ENCODE data around the gene CORO1A.
"Not testable (repeated sequence)": the region's sequence is repeated elsewhere in the genome, so short reads cannot be mapped to it uniquely, and the experiment has no call there.

Gene CORO1A

GRCh38 chr16:30183233-30184095 lies at the start of gene CORO1A:
TSS of gene CORO1A (plus strand) at chr16:30183602. CDS start at chr16:30185210, 1,608 bp downstream.
- DNase-seq, result peak; percentile 73

DNA sequence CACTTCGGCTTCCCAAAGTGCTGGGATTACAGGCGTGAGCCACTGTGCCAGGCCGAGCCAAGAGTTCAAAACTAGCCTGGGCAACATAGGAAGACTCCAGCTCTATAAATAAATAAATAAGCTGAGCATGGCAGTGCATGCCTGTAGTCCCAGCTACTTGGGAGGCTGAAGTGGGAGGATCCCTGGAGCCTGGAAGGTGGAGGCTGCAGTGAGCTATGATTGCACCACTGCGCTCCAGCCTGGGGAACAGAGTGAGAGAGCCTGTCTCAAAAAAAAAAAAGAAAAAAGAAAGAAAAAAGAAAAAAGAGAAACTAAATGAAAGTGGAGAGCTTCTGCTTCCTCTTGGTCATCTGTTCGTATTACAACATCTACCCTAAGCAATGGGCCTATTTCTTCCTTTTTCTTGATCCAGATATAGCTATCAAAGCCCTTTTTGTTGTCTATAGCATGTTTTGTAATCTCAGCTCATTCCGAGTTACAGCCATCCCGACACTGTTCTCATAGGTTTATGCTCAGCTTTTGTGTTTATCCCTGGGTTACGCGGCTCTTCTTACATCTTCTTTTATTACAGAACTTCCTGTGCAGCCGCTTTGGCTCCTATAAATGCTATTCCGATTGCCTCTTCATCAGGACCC lies 46.3 kb upstream of the CORO1A start:
- no peak for DNase-seq

DNA sequence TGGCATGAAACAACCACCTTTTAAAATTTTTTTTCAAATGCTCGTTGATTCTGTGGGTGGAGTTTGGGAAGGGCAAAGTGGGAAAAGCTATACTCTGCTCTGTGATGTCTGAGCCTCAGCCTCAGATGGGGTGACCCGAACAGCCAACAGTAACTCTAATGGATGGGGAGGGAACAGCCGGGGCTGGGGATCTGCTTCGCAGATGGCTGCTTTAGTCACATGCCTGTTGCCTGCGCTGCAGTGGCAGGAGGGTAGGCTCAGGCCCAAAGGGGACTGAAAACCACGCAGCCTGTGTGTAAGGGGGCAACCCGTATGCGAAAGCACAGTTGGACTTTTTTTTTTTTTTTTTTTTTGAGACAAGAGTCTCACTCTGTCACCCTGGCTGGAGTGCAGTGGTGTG lies 45.5 kb upstream of the CORO1A start:
- peak; percentile 17 for DNase-seq

- DNase-seq, result no peak
These were observed 43.6 kb upstream of the CORO1A start for GRCh38 chr16:30139583-30140481.

DNA sequence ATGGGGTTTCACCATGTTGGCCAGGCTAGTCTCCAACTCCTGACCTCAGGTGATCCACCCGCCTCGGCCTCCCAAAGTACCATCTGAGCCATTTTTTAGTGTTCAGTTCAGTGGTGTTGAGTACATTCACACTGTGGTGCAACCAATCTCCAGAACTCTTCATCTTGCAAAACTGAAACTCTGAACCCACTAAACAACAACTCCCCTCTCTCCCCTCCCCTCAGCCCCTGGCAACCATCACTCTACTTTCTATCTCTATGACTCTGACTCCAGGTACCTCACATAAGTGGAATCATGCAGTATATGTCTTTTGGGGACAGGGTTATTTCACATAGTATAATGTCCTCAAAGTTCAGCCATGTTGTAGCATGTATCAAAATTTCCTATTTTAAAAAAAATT lies 41.7 kb upstream of the CORO1A start:
- no peak for DNase-seq

DNA sequence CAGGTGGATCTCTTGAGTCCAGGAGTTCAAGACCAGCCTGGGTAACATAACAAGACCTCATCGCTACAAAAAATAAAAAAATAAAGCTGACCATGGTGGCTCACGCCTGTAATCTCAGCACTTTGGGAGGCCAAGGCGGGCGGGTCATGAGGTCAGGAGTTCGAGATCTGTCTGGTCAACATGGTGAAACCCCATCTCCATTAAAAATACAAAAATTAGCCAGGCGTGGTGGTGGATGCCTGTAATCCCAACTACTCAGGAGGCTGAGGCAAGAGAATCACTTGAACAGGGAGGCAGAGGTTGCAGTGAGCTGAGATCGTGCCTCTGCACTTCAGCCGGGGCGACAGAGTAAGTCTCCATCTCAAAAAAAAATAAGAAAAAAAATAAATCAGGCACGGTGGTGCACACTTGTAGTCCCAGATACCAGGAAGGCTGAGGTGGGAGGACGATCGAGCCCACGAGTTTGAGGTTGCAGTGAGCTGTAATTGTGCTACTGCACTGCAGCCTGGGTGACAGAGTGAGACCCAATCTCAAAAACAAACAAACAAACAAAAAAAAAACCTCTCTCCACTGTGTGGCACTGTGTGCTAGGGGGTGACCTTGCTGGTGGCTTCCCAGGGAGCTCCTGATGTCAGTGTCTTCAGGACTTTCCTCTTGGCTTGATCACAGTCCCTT lies 40.6 kb upstream of the CORO1A start:
- no peak for DNase-seq

GRCh38 chr16:30143347-30143702 lies 40.1 kb upstream of the CORO1A start:
- no peak for DNase-seq

DNA sequence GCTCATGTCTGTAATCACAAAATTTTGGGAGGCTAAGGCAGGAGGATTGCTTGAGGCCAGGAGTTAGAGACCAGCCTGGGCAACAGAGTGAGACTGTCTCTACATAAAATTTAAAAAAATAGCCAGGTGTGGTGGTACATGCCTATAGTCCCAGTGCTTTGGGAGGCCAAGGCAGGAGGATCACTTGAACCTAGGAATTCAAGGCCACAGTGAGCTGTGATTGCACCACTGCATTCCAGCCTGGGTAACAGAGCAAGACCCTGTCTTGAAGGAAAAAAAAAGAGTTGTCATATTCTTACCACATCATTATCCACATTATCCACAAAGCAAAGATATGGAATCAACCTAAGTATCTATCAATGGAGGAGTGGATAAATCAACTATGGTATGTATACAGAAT lies 39.4 kb upstream of the CORO1A start:
- no peak for DNase-seq

DNA sequence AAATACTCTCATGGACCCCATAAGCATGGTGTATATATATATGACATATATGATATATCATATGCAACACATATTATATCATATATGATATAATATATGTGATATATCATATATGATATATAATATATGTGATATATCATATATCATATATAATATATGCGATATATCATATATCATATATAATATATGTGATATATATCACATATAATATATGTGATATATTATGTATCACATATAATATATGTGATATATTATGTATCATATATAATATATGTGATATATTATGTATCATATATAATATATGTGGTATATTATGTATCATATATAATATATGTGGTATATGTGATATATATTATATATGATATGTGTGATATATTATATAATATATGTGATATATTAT lies 38.5 kb upstream of the CORO1A start:
- DNase-seq, result no peak

GRCh38 chr16:30145657-30146056 lies 37.7 kb upstream of the CORO1A start:
- DNase-seq, result no peak

- DNase-seq, result no peak
These were observed 35.4 kb upstream of the CORO1A start for GRCh38 chr16:30147843-30148510.

DNA sequence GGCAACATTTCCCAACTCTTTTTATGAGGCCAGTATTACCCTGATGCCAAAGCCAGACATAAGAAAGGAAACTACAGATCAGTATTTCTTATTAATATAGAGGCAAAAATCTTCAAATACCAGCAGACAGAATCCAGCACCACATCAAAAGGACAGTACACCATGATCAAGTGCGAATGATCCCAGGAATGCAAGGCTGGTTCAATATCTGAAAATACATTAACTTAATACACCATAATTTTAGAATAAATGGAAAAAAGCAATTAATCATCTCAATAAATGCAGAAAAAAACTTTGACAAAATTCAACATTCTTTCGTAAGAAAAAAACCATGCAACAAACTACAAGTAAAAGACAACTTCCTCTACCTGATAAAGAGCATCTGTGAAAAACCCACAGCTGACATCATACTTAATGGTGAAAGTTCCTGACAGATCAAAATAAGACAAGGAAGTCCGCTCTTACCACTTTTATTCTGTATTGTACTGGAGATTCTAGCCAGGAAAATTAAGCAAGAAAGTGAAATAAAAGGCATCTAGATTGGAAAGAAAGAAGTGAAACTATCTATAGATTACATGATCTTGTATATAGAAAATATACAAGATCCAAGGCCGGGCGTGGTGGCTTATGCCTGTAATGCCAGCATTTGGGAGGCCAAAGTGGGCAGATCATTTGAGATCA lies 34.0 kb upstream of the CORO1A start:
- DNase-seq, result no peak

- DNase-seq, result no peak
These were observed 32.3 kb upstream of the CORO1A start for GRCh38 chr16:30151091-30151490.

- no peak for DNase-seq
These were observed 30.9 kb upstream of the CORO1A start for GRCh38 chr16:30152517-30152916.

DNA sequence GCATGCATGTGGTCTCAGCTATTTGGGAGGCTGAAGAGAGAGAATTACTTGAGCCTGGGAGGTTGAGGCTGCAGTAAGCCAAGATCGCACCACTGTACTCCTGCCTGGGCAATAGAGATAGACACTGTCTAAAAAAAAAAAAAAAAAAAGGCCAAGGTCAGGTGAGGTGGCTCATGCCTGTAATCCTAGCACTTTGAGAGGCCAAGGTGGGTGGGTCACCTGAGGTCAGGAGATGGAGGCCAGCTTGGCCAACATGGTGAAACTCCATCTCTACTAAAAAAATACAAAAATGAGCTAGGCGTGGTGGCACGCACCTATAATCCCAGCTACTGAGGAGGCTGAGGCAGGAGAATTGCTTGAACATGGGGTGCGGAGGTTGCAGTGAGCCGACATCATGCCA lies 28.2 kb upstream of the CORO1A start:
- no peak for DNase-seq

- no peak for DNase-seq
These were observed 26.2 kb upstream of the CORO1A start for GRCh38 chr16:30157214-30157613.

GRCh38 chr16:30163538-30163937 lies 19.9 kb upstream of the CORO1A start:
- no peak for DNase-seq

DNA sequence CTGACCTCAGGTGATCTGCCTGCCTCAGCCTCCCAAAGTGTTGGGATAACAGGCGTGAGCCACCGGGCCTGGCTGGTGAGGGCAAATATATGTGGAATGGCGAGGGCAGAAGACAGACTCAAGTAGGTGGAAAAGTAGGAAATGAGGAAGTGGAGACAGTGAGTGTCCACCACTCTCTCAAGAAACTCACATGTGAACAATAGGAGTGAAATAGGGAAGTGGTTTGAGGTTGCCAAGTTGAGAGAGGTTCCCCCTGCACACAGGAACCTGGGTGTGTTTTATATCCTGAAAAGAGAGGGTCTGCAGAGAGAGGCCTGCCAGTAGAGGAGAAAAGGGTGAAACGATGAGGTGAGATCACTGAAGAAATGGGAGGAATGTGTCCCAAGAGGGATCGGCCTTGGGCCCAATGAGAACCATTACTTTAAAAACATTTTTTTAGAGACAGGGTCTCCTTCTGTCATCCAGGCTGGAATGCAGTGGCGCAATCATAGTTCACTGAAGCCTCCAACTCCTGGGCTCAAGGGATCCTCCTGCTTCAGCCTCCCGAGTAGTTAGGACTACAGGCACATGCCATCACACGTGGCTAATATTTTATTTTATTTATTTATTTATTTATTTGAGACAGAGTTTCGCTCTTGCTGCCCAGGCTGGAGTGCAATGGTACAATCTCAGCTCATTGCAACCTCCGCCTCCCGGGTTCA lies 17.1 kb upstream of the CORO1A start:
- no peak for DNase-seq

DNA sequence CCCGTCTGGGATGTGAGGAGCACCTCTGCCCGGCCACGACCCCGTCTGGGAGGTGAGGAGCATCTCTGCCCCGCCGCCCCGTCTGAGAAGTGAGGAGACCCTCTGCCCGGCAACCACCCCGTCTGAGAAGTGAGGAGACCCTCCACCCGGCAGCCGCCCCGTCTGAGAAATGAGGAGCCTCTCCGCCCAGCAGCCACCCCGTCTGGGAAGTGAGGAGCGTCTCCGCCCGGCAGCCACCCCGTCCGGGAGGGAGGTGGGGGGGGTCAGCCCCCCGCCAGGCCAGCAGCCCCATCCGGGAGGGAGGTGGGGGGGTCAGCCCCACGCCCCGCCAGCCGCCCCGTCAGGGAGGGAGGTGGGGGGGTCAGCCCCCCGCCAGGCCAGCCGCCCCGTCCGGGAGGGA lies 14.7 kb upstream of the CORO1A start:
- not testable (repeated sequence) for DNase-seq

DNA sequence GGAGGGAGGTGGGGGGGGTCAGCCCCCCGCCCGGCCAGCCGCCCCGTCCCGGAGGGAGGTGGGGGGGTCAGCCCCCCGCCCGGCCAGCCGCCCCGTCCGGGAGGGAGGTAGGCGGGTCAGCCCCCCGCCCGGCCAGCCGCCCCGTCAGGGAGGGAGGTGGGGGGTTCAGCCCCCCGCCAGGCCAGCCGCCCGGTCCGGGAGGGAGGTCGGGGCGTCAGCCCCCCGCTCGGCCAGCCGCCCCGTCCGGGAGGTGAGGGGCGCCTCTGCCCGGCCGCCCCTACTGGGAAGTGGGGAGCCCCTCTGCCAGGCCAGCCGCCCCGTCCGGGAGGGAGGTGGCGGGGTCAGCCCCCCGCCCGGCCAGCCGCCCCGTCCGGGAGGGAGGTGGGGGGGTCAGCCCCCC lies 14.0 kb upstream of the CORO1A start:
- DNase-seq, result not testable (repeated sequence)

DNA sequence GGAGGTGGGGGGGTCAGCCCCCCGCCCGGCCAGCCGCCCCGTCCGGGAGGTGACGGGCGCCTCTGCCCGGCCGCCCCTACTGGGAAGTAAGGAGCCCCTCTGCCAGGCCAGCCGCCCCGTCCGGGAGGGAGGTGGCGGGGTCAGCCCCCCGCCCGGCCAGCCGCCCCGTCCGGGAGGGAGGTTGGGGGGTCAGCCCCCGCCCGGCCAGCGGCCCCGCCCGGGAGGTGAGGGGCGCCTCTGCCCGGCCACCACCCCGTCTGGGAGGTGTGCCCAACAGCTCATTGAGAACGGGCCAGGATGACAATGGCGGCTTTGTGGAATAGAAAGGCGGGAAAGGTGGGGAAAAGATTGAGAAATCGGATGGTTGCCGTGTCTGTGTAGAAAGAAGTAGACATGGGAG lies 13.3 kb upstream of the CORO1A start:
- DNase-seq, result not testable (repeated sequence)

All from NCI-H2227 treated with DMSO at 0.1 percent for 48 hours (cell line).